Natural killer cell treated with Interleukin-12 subunit alpha and Interleukin-12 subunit beta and Interleukin-15 and Interleukin-18, amount 100 ng/mL, for 72 hours (primary cell): ENCODE results near the gene ARVCF. TPM values are rescaled to one million over a fixed set of nuclear protein-coding genes. Genes with fewer than 3 reads are reported as not detected.
A peak's percentile ranks its signal among the peaks of the same experiment; 100 is the strongest.

Source experiments
- ATAC-seq, 2 donors: fragments of 150-1000 bp; cut with Tn5 transposase in 1 of 2; sonication (Bioruptor Pico), chemical (Tn5 transposase) in 1 of 2; 2 replicates each; pipeline ENCODE4 v1.10.0; 2021
- DNase-seq: peaks from one replicate; pipeline ENCODE4 v3.0.0; 2022; ENCODE audit warnings: low spot score
- H3K27ac Mint-ChIP-seq, 2 donors: 1 replicate in 1 of 2; 2 replicates in 1 of 2; pipeline ENCODE4 v1.8.0; 2022; ENCODE audit warnings: mixed read lengths in 2 of 2, mild to moderate bottlenecking in 1 of 2, moderate library complexity in 1 of 2
- H3K27me3 Mint-ChIP-seq, 2 donors: 1 replicate in 1 of 2; 2 replicates in 1 of 2; pipeline ENCODE4 v1.8.0; 2022; ENCODE audit warnings: mixed read lengths in 2 of 2
- H3K36me3 Mint-ChIP-seq: one replicate; pipeline ENCODE4 v1.8.0; 2022; ENCODE audit warnings: mixed read lengths
- H3K4me1 Mint-ChIP-seq, 2 donors: 1 replicate in 1 of 2; 2 replicates in 1 of 2; pipeline ENCODE4 v1.8.0; 2022; ENCODE audit warnings: low read depth in 2 of 2, mixed read lengths in 2 of 2, mild to moderate bottlenecking in 1 of 2
- H3K4me3 Mint-ChIP-seq: one replicate; pipeline ENCODE4 v1.8.0; 2022; ENCODE audit warnings: mixed read lengths
- H3K9me3 Mint-ChIP-seq: 2 replicates; pipeline ENCODE4 v1.8.0; 2022; ENCODE audit warnings: mixed read lengths
- total RNA-seq, 2 donors: library from RNA; stranded (reverse); gene quantifications; one replicate each; pipeline ENCODE4 v1.2.3, GENCODE V29; 2022

ARVCF gene
- total RNA-seq, 2 donors from 2014 or later: 3.7 to 3.8 TPM

DNA sequence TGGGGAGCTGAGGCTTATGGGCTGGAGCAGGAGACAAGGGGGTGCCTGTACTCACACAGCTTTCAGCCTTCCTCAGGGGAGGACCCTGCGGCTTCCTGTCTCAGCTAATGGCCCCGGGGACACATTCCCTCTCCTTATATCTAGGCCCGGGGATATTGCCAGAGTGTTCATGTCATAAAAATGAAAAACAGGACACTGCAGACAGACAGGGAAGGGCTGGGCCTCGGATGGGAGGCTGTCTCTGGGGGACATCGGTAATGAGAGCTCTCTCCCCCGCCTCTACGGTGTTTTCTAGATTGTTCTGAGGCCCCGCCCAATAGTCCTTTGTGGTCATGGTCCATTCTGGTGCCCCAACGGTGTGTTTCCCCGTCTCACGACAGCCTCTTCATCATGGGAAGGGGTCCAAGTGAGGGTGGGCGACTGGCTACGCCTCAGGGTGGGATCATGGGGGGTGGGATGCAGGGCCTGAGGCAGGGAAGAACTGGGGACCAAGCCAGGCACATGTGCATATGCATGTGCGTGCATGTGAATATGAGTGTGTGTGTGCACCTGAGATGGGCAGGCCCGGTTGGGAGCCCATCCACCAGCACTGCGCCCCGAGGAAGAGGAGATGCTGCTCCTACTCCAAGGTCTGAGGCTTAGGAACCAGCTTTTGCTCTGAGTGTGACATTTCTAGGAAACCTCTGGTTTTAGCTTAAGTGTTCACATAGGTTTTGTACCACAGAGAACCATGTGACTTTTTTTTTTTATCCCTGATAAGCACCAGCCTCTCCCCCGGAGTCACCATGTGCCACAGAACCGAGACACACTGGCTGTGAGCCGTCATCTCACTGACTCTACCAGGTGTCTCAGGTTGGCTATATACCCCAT lies 5.3 kb downstream of the ARVCF start:
- peaks cover 0 to 7% of the 10 kb centered on the region in 2 donors for H3K4me1 Mint-ChIP-seq
- no peak for DNase-seq
- peak overlapping the region in 1 of 2 donors; percentile 51 for H3K27ac Mint-ChIP-seq
- H3K4me3 Mint-ChIP-seq: no peak overlapping the region
- ATAC-seq: no peak
- H3K36me3 Mint-ChIP-seq: no peaks in the 10 kb centered on the region
- H3K27me3 Mint-ChIP-seq: no peaks in the 10 kb centered on the region
- no peaks in the 10 kb centered on the region for H3K9me3 Mint-ChIP-seq

DNA sequence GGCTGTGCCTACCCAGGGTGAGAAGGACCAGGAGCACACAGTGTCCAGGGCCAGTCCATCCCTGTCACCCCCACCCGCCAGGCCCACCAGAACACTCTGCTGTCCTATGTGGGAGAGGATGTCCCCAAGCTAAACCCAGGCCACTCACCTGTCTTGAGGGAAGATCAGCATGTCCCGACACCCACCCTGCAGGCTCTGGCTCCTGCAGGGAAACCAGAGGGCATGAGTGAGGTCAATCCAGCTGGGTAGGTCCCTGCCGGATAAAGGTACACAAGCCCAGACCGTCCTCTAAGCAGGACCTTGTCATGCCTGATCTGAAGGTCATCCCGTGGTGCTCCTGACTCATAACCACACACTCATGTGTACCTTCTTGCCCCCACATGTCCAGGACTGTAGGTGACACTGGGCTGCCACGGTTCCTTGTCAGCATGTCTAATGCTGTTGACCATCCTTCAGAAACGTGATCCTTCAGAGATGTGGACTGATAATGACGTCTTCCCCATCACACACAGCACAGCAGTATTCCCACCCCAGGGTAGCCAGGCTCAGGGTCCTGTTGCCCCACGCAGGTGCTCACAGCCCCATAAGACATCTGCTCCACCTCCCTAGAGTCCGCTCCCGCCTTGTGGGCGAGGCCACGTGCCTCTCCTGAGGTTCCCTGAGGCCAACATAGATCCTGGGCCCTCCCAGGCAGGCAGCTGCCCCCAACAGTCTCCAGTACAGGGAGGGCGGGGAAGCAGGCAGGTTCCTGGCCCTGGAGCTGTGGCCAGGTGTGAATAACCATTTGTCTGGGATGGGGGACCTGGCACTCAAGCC lies 6.1 kb downstream of the ARVCF start:
- Mint-ChIP-seq H3K27me3 (no peaks in the 10 kb centered on the region), H3K9me3 (no peaks in the 10 kb centered on the region), H3K4me3 (no peak overlapping the region), H3K27ac (peak overlapping the region in 1 of 2 donors; percentile 51), H3K36me3 (no peaks in the 10 kb centered on the region), H3K4me1 (peaks cover 0 to 7% of the 10 kb centered on the region in 2 donors)
- DNase-seq (no peak), ATAC-seq (no peak)

DNA sequence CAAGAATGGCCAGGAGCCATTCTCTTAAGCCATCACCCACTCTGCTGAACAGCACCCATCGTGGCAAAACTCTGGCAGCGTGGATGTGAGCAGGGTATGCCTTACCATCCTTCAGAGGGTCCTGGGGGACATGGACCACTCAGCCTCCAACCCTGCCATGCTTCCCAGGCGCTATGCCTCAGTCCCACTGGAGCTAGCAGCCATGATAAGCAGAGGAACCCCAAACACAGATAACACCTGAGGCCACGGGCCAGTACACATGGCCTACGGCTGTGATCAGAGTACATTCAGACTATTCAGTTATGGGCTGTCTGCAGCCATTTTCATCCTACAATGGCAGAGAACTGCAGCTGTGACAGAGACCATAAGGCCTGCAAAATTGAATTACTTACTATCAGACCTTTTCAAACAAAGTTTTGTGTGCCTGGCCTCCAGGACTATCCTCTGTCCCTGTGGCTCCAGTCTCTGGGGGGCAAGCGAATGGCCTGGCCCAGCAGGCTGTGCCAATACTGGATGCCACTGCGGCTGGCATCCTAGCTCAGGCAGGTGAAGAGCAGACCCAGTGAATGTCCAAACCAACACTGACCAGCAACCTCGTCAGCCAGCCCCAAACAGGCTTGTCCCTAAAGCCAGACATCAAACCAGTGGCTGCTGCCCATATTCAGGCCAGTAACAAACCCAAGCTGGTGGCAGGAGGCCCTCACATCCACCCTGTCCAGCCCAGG lies 6.9 kb downstream of the ARVCF start:
- ATAC-seq: no peak
- no peaks in the 10 kb centered on the region for H3K27me3 Mint-ChIP-seq
- H3K4me1 Mint-ChIP-seq: peaks cover 0 to 7% of the 10 kb centered on the region in 2 donors
- no peaks in the 10 kb centered on the region for H3K9me3 Mint-ChIP-seq
- no peak for DNase-seq
- no peak overlapping the region for H3K4me3 Mint-ChIP-seq
- no peaks in the 10 kb centered on the region for H3K36me3 Mint-ChIP-seq
- H3K27ac Mint-ChIP-seq: no peak overlapping the region

DNA sequence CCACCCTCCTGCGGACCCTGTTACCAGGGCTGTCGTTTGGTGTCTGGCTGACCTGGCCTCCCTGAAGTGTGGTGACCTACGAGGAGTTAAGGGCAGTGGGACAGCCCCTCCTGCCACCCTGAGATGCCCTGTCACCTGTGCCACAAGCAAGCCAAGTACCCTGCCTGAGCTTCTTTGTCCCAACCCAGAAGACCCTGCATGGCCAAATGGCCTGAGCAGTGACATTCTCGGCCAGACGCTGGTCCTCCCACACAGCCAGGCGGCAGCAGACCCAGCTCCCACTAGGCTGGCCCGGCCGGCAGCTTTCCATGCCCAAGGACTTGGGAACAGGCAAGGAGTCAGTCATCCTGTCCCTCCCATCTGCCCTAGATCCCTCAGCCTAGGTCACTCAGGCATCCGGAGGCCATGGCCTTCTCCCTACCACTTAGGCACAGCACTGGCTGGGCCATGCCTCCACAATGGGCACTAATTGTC lies 7.6 kb downstream of the ARVCF start:
- ATAC-seq: no peak
- Mint-ChIP-seq H3K9me3 (no peaks in the 10 kb centered on the region), H3K4me3 (no peak overlapping the region), H3K27ac (no peak overlapping the region), H3K27me3 (no peaks in the 10 kb centered on the region), H3K4me1 (peaks cover 0 to 7% of the 10 kb centered on the region in 2 donors), H3K36me3 (no peaks in the 10 kb centered on the region)
- DNase-seq: no peak

DNA sequence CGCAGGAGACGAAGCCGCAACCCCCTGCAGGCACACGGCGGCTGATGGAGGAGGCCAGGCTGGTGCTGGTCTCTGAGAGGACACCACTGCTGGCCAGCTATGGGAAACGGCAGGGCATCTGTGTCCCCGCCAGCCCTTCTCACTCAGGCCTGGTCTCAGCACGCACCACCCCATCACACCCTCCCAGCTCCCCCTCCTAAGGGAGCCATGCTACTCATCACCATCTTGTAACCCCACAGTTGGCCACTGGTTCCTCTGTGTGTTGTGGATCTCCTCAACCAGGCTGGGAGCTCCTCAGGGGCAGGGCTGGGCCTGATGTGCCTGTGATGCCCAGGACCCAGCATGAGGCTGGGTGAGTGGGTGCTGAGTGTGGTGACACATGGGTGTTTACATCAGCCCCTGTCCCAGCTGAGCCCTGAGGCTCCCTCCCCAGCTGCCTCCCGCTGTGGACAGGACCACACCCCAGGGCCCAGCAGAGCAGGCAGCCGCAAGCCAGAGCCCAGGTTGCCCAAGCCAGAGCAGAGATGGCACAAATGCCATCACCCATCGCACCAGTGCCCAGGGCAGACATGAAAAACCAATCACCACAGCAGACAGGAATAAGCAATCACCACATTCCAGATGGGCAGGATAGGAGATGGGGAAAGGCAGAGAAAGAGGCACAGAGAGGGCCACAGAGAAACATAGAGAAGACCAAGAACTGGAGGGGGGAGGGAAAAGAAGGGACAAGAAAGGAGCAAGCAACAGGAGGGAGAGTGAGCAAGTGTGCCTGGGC lies 8.2 kb downstream of the ARVCF start:
- Mint-ChIP-seq H3K27ac (no peak overlapping the region), H3K27me3 (no peaks in the 10 kb centered on the region), H3K4me3 (no peak overlapping the region), H3K36me3 (peaks cover 3% of the 10 kb centered on the region), H3K9me3 (peaks cover 3% of the 10 kb centered on the region), H3K4me1 (peaks cover 0 to 7% of the 10 kb centered on the region in 2 donors)
- DNase-seq: no peak
- peak in 1 of 2 donors; percentile 6 for ATAC-seq

DNA sequence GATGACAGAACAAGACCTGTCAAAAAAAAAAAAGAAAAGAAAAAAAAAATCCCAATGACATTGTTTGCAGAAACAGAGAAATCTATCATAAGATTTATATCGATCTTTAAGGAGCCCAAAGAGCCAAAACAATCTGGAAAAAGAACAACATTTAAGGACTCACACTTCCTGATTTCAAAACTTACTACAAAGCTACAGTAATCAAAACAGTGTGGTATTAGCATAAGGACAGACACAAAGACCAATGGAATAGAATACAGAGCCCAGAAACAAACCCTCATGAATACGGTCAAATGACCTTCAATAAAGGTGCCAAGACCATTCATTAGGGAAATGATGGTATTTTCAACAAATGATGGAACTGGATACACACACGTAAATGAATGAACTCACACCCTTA lies 12.2 kb downstream of the ARVCF start:
- Mint-ChIP-seq H3K4me1 (peaks cover 0 to 3% of the 10 kb centered on the region in 2 donors), H3K36me3 (peaks cover 13% of the 10 kb centered on the region), H3K9me3 (peaks cover 5% of the 10 kb centered on the region), H3K27me3 (no peaks in the 10 kb centered on the region), H3K4me3 (no peak overlapping the region), H3K27ac (no peak overlapping the region)
- DNase-seq (no peak), ATAC-seq (no peak)

DNA sequence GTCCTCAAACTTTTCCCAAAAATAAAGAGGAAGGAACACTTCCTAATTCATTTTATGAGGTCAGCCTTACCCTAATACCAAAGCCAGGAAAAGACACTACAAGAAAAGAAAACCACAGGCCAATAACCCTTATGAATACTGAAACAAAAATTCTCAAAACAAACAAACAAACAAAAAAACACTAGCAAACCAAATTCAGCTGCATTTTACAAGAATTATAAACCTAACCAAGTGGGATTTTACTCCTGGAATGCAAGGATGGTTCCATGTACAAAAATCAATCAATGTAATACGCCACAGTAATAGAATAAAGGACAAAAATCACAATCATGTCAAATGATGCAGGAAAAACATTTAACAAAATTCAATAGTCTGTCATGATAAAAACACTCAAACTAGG lies 13.3 kb downstream of the ARVCF start:
- DNase-seq (no peak), ATAC-seq (no peak)
- H3K4me1 Mint-ChIP-seq: no peaks in the 10 kb centered on the region
- no peak overlapping the region for H3K4me3 Mint-ChIP-seq
- peaks cover 13% of the 10 kb centered on the region for H3K36me3 Mint-ChIP-seq
- H3K27ac Mint-ChIP-seq: no peak overlapping the region
- H3K27me3 Mint-ChIP-seq: no peaks in the 10 kb centered on the region
- peaks cover 5% of the 10 kb centered on the region for H3K9me3 Mint-ChIP-seq

DNA sequence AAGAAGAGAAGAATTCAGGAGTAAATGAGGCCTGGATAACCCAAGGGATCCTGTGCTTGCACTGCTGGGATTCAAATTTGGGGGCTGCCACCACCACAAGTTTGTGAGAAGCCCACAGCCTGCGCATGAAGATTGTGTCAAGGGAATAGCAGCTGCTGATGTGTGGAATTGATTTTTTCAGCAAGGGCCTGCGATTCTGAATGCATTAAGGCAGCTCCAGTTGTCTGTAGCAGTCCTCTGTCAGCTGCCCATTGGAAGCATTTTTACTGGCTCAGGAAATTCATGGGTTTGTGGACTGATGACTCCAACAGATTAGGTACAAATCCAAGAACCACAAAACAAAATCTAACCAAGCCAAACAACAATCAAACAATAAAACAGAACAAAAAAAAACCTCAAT lies 14.0 kb downstream of the ARVCF start:
- no peak overlapping the region for H3K4me3 Mint-ChIP-seq
- no peak overlapping the region for H3K27ac Mint-ChIP-seq
- H3K27me3 Mint-ChIP-seq: no peaks in the 10 kb centered on the region
- H3K36me3 Mint-ChIP-seq: peaks cover 13% of the 10 kb centered on the region
- no peaks in the 10 kb centered on the region for H3K4me1 Mint-ChIP-seq
- ATAC-seq (no peak), DNase-seq (no peak)
- peaks cover 5% of the 10 kb centered on the region for H3K9me3 Mint-ChIP-seq

DNA sequence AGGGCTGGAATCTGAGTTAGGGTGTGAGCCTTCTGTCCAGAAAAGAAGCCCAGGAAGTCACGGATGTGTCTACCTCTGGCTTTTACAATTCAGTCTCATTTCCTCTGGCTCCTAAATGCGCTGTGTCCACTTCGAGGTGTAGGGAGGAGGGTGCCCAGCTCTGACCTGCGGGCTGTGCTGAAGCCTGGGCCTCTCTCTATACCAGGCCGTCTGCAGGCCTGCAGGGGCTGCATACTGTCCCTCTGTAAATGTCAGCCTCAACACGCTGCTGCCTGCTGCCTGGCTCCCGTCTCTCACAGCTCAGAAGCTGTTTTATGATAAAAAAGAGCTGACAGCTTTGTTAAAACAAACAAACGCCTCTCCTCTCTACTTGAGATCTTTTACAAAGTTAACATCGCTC lies 14.5 kb downstream of the ARVCF start:
- Mint-ChIP-seq H3K27ac (no peak overlapping the region), H3K9me3 (peaks cover 5% of the 10 kb centered on the region), H3K36me3 (peaks cover 13% of the 10 kb centered on the region), H3K4me3 (no peak overlapping the region), H3K4me1 (no peaks in the 10 kb centered on the region), H3K27me3 (no peaks in the 10 kb centered on the region)
- ATAC-seq (no peak), DNase-seq (no peak)

DNA sequence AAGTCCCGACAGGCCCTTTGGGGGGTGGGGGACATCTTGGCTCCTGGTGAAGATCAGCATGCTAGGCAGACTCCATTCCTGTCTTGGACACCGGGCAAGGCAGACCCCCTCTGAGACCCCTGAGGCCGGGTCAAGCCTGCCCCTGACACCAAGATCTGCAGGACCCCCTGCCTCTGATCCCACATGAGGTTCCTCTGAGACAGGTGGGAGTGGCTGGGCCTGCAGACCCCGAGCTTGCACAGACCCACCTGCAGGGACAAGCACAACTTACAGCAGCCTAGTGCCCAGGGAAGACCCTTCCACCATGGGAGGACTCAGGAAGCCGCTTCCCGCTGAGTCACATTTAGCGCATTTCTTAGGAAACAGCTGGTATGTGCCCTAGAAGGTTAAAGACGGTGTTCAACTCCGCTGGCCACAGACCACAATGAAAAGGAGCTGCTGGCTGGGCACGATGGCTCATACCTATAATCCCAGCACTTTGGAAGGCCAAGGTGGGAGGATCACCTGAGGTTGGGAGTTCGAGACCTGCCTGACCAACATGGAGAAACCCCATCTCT lies 15.5 kb downstream of the ARVCF start:
- Mint-ChIP-seq H3K4me1 (no peaks in the 10 kb centered on the region), H3K27ac (no peak overlapping the region), H3K27me3 (no peaks in the 10 kb centered on the region), H3K9me3 (peaks cover 5% of the 10 kb centered on the region), H3K4me3 (no peak overlapping the region), H3K36me3 (peaks cover 13% of the 10 kb centered on the region)
- ATAC-seq: no peak
- DNase-seq: no peak

DNA sequence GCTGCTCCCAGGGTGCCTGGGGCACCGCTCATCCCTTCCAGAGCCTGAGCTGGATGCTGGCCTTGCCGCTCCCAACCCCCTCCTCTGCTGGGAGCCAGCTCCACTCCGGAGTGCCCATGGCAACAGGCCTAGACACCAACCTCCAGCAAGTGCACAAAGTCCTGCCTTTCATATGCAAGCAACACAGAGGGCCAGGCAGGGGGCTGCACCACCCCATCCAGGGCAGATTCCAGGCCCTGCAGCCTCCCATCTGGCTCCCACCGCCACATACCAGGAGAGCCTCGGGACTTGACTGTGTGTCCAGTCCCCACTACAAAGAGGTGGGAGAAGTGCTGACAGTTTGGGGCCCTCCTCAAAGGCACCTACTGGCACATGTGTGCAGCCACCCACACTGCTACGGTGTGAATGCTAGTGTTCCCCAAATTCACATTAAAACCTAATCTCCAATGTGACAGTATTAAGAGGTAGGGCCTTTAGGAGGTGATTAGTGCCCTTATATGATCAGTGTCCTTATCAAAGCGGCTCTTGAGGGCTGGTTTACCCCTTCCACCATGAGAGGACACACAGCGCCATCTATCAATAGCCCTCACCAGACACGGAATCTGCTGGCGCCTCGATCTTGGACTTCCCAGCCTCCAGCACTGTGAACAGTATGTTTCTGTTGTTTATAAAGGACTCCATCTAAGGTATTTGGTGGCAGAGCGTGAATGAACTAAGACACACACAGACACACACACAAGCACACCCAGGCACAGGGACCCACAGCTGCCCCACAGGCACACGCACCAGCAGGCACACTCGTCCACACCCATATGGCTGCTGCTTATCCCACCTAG lies 16.2 kb downstream of the ARVCF start:
- H3K27ac Mint-ChIP-seq: no peak overlapping the region
- H3K27me3 Mint-ChIP-seq: no peaks in the 10 kb centered on the region
- DNase-seq (no peak), ATAC-seq (no peak)
- H3K36me3 Mint-ChIP-seq: peaks cover 13% of the 10 kb centered on the region
- peaks cover 5% of the 10 kb centered on the region for H3K9me3 Mint-ChIP-seq
- H3K4me3 Mint-ChIP-seq: no peak overlapping the region
- no peaks in the 10 kb centered on the region for H3K4me1 Mint-ChIP-seq
